Stimulated activated CD4-positive, alpha-beta T cell treated with anti-CD3 and anti-CD28 coated beads, Interleukin-4, amount 100 ng/mL, for 4 hours (primary cell): Measurements from ENCODE around the gene RPL18.

Experiments
- DNase-seq, 2 experiments: peaks; one replicate each; pipeline ENCODE4 v3.0.0-alpha.2; 2020

RPL18 gene

GRCh38 chr19:48573163-48573505 lies 45.8 kb downstream of the RPL18 start:
- DNase-seq, result no peak

GRCh38 chr19:48571378-48572162 lies 47.4 kb downstream of the RPL18 start:
- DNase-seq, result no peak

- no peak for DNase-seq
These were observed 49.2 kb downstream of the RPL18 start for GRCh38 chr19:48569814-48570213.

GRCh38 chr19:48568345-48568886 lies 50.6 kb downstream of the RPL18 start:
- DNase-seq, result no peak
